ENCODE data around the gene JPT1.

DNA sequence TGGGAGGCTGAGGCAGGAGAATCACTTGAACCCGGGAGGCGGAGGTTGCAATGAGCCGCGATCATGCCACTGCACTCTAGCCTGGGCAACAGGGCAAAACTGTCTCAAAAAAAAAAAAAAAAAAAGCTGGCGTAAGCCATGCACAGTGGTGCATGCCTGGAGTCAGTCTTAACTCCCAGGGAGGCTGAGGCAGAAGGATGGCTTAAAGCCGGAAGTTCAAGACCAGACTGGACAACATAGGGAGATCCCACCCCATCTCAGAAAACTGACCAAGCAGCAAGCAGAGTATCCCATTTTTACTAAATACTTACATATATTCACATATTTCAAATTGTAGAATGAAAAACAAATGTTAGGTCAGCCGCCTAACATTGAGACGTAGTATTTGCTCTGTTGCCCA is 27.4 kb downstream of the JPT1 start:
- TF ChIP-seq, protein P1, sequence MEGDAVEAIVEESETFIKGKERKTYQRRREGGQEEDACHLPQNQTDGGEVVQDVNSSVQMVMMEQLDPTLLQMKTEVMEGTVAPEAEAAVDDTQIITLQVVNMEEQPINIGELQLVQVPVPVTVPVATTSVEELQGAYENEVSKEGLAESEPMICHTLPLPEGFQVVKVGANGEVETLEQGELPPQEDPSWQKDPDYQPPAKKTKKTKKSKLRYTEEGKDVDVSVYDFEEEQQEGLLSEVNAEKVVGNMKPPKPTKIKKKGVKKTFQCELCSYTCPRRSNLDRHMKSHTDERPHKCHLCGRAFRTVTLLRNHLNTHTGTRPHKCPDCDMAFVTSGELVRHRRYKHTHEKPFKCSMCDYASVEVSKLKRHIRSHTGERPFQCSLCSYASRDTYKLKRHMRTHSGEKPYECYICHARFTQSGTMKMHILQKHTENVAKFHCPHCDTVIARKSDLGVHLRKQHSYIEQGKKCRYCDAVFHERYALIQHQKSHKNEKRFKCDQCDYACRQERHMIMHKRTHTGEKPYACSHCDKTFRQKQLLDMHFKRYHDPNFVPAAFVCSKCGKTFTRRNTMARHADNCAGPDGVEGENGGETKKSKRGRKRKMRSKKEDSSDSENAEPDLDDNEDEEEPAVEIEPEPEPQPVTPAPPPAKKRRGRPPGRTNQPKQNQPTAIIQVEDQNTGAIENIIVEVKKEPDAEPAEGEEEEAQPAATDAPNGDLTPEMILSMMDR (IDR thresholded peaks at IDR 0.05) = no peak
- TF ChIP-seq POLR2A (IDR thresholded peaks at IDR 0.05) = no peak
